ENCODE data around the gene REX1BD. TPM values are rescaled to one million over a fixed set of nuclear protein-coding genes. Genes with fewer than 3 reads are reported as not detected.
A peak's percentile ranks its signal among the peaks of the same experiment; 100 is the strongest.

REX1BD gene
- total and polyA plus RNA-seq, 2 of the 8 experiments (the other 6 are each of a cell fraction or from before 2014, with no cell fraction given) = 56.8 to 62.7 TPM

DNA sequence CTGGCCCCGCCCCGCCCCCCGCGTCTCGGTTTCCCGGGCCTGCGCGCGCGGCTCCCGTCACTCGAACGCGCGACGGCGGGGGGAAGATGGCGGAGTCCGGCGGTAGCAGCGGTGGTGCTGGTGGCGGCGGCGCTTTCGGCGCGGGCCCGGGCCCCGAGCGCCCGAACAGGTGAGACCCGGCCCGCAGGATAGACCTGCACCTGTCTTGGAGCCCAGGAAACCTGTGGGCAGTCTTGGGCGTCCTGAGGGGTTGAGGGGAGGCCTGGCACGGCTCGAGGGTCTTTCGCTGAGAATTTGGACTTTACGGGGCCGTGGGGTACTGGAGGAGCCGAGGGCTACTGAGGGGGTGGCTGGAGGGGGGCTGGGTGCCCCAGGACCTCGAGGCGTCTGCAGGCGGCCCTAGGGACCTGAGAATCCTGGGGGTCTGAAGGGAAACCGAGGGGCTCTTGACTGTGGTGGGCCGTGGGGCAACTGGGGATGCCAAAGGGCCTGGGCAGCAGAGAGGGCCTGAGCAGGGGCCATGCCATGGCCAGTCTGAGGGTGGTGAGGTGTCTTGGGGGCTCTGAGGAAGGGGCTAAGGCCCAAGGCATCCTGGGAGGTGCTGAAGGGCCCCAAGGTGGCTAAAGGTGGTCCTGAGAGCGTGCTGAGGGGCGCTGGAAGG, 48.5 kb downstream of the REX1BD start, which contains the start of gene KLHL26:
Gene KLHL26, plus strand, starts transcription at position 60 of the 661 bp plus-strand sequence. Its CDS starts 27 bp downstream, at position 87.
- H2BK15ac ChIP-seq (ENCODE audit: low read length) = 0 out of 2 replicates have a peak within 1 kb of the TSS, but pooled peaks have one; percentile 88
- no peak for FAIRE-seq
- 14% methylated on average over 17 of the region's 47 CpGs; no CpG with 5 or more reads in 1 of the 2 experiments for WGBS, 2 experiments (ENCODE audit: extremely low coverage in 1 of 2, insufficient coverage in 1 of 2, insufficient read length in 1 of 2, insufficient replicate concordance in 2 of 2, low coverage in 1 of 2, low lambda C conversion rate in 2 of 2, missing lambda C conversion rate in 1 of 2)
- 0 out of 2 replicates have a peak within 1 kb of the TSS, but pooled peaks have one; percentile 18 for H2BK20ac ChIP-seq (ENCODE audit: low read length)
- peak within 1 kb of the TSS; percentile 80; the same call in 1 of the 2 replicates for H2BK12ac ChIP-seq (ENCODE audit: low read depth, low read length)
- H2AK5ac ChIP-seq (ENCODE audit: low read depth, low read length) = no peak within 1 kb of the TSS
- DNase-seq (ENCODE audit: low read depth in 1 of 2, low spot score in 2 of 2) = no peak
- peaks cover 4% of the 10 kb centered on the region in 2 experiments for H3K79me2 ChIP-seq (ENCODE audit: control insufficient read depth in 1 of 2, insufficient read depth in 2 of 2, low read length in 2 of 2)
- H3K27ac ChIP-seq (ENCODE audit: low read depth, low read length) = peak within 1 kb of the TSS; percentile 65; the same call in 1 of the 2 replicates
- peaks cover 4 to 9% (median 4%) of the 10 kb centered on the region in 4 experiments; a peak in 5 of 7 replicates for H3K4me1 ChIP-seq (replicated peaks in 1 of 4; ENCODE audit: control insufficient read depth in 3 of 4, insufficient read depth in 4 of 4, low read length in 3 of 4)
- H4K20me1 ChIP-seq (replicated peaks in 1 of 2; ENCODE audit: control insufficient read depth in 1 of 2, insufficient read depth in 2 of 2, low read length in 2 of 2) = peaks cover 0 to 9% of the 10 kb centered on the region in 2 experiments
- H4K91ac ChIP-seq (replicated peaks; ENCODE audit: insufficient read length, low read length) = peak within 1 kb of the TSS; percentile 73
- H2AFZ ChIP-seq (ENCODE audit: low read length) = 0 out of 2 replicates have a peak within 1 kb of the TSS, but pooled peaks have one; percentile 36
- H3K4ac ChIP-seq (replicated peaks; ENCODE audit: insufficient read length, low read depth, low read length) = peak within 1 kb of the TSS; percentile 69
- peak within 1 kb of the TSS; percentile 87 for H3K18ac ChIP-seq (ENCODE audit: extremely low read depth, low read length)
- peak within 1 kb of the TSS; percentile 59 to 72 (median 65) for H3K9ac ChIP-seq (replicated peaks in 1 of 4; ENCODE audit: extremely low read depth in 1 of 4, low read depth in 3 of 4, low read length in 3 of 4)
- peak within 1 kb of the TSS; percentile 19 for H4K5ac ChIP-seq (ENCODE audit: insufficient read length, low read depth, low read length)
- no peak within 1 kb of the TSS for H2BK120ac ChIP-seq (replicated peaks; ENCODE audit: low read depth, low read length)
- peak within 1 kb of the TSS; percentile 98 for H4K8ac ChIP-seq (ENCODE audit: extremely low read depth, insufficient read depth, low read length)
- peak within 1 kb of the TSS; percentile 63 to 100 (median 93) for H3K4me3 ChIP-seq (ENCODE audit: extremely low read depth in 1 of 4, insufficient read depth in 2 of 4, low read depth in 3 of 4, low read length in 4 of 4)
- ChIA-PET CTCF (ENCODE audit: partially characterized antibody) (no interaction called here), POLR2A (ENCODE audit: partially characterized antibody) (no interaction called here)
- no peaks in the 10 kb centered on the region for H3K9me3 ChIP-seq (ENCODE audit: insufficient read depth in 2 of 2, low read depth in 1 of 2, low read length in 1 of 2)
- H3K36me3 ChIP-seq (ENCODE audit: control insufficient read depth in 2 of 4, insufficient read depth in 4 of 4, low read length in 3 of 4) = no peaks in the 10 kb centered on the region
- no peak within 1 kb of the TSS for H3K23ac ChIP-seq (ENCODE audit: insufficient read length)
- H3K27me3 ChIP-seq (replicated peaks in 1 of 4; ENCODE audit: control insufficient read depth in 3 of 4, extremely low read depth in 1 of 4, insufficient read depth in 3 of 4, low read length in 3 of 4) = peaks cover 0 to 11% (median 5%) of the 10 kb centered on the region in 4 experiments; a peak in 4 of 7 replicates
- H3K56ac ChIP-seq (replicated peaks; ENCODE audit: insufficient read length, low read depth, low read length) = no peak within 1 kb of the TSS
- peaks cover 7% of the 10 kb centered on the region for H3K79me1 ChIP-seq (ENCODE audit: low read depth, low read length)
- H3K14ac ChIP-seq (ENCODE audit: insufficient read length) = no peak within 1 kb of the TSS
- H2BK5ac ChIP-seq (ENCODE audit: low read depth, low read length) = peak within 1 kb of the TSS; percentile 83; the same call in 1 of the 2 replicates
- H3K23me2 ChIP-seq (ENCODE audit: low read depth, low read length) = peaks cover 8% of the 10 kb centered on the region; the same call in 1 of the 2 replicates
- peak within 1 kb of the TSS; percentile 52 to 99 for H3K4me2 ChIP-seq (ENCODE audit: insufficient read depth in 1 of 2, low read depth in 2 of 2, low read length in 2 of 2)
- TF ChIP-seq PHF8 (conservative IDR thresholded peaks at IDR 0.05; ENCODE audit: low read depth, low read length) (peak; percentile 91), SIN3A (conservative IDR thresholded peaks at IDR 0.05 in 1 of 2, IDR thresholded peaks at IDR 0.05 in 1 of 2; ENCODE audit: low read depth in 1 of 2, low read length in 2 of 2) (no peak), TBP (IDR thresholded peaks at IDR 0.05; ENCODE audit: low read depth, low read length) (peak; percentile 47; the same call in 1 of the 2 replicates), CREB1 (IDR thresholded peaks at IDR 0.05) (peak; percentile 94), ASH2L (IDR thresholded peaks at IDR 0.05; ENCODE audit: low read length) (peak; percentile 66)
